Stimulated activated CD8-positive, alpha-beta memory T cell treated with anti-CD3 and anti-CD28 coated beads, Interleukin-12 subunit alpha, Interleukin-12 subunit beta, amount 100 ng/mL, for 24 hours (primary cell): ENCODE measurements around the gene ALDH18A1.

Experiments used
- DNase-seq: peaks from one replicate; pipeline ENCODE4 v3.0.0-alpha.2; 2020; ENCODE audit errors: extremely low read depth

ALDH18A1 gene

DNA sequence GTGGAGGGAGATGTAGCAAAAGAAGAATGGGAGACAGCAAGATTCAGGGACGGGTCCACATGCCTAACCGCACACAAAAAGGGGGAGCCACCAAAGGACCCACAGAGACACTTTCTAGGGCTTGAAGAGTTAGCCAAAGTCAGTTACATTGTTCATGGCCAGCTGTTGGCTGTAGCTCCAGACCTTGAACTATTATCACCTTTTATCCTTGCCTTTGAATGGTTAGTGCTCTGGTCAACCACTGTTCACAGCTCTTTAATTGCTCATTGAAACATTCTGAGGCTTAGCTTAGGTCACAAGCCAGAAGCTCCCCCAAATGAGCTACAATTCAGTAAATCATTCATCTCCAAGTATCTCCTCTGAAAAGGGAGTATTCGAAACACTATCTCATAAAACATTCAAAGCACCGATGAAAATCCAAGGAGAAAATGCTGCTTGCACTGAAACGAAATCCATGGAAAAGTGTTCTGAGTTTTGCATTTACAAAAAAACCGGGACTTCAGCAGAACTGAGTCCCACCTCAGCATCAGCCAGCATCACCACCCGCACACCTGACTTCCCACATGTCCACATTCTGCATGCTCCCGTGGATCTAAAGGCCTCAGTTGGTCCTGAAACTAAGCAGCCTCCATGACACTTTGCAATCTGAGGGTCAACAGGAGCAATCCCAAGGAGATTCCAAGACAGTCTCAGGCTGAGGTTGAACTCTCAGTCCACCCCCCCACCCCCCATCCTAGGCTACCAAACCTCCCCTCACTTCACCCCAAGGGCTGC lies 99.3 kb downstream of the ALDH18A1 start:
- no peak for DNase-seq
